Stimulated activated CD4-positive, alpha-beta T cell treated with anti-CD3 and anti-CD28 coated beads, Interleukin-12 subunit alpha, Interleukin-12 subunit beta, amount 100 ng/mL, for 4 hours (primary cell): ENCODE data around the gene TBL1XR1.

Experiments
- DNase-seq: peaks from one replicate; pipeline ENCODE4 v3.0.0-alpha.2; 2020

The TBL1XR1 gene

DNA sequence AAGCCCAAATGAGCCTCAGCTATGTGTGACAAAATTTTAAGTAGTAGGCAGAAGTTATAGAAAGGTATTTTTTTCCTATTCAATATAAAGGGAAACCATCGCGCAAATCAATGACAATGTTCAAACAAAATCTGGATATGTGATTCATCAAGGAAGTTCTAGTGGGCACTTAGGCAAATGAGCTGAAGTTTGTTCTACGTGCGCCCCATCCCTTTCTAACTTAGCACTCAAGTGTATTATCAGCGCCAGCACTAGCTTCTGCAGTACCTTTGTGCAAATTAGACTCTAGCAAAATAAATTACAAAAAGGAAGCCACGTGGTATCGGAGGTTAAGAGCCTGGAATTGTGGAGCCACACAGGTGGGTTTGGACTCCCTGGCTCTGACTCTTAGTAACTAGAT is 91.1 kb downstream of the TBL1XR1 start:
- no peak for DNase-seq

DNA sequence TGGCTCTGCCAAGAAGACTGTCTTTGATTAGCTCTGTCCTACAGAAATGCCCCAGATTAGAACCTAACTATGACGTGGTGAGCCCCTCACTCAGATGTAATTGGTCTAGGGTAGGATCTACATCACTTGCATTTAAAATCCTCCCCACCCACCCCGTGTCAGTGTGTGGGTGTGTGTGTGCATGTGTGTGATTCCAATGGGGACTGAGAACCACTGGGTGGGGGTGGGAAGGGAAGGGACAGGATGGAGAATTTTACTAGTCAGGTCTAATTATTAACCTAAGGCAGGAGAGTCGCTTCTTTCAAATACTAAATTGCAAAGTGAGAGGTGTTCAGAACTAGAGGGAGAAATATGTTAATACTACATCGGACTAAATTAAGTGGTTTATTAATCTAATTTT is 91.7 kb downstream of the TBL1XR1 start:
- no peak for DNase-seq

DNA sequence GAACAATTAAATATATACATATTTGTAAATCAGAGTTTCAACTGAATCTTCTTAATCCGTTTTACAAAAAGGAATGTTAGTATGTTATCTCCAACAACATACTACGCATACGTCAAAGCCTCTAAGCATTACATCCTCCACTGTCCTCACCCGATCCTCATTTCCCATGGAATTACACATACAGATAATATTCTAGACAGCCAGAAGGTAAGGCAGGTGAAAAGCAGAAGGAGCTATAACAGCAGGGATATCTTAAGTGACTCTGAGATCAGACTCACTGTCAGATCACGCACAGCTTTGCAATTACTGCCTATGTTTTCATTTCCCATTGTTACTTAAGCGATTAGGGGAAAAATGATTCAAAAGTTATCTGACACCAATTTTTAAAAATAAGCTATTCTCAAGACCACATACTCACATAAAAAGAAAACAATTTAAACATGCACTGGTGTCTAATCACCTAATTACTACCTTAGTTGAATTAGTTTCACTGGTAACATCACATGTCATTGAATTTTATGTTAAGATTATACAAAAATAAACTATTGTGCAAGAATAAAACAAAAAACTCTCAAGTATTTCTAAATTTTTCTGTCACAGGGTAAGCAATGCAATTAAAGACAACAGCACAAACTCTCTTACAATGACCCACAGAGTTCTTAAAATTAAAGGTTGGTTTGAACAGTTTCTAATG is 92.8 kb downstream of the TBL1XR1 start:
- DNase-seq: no peak

DNA sequence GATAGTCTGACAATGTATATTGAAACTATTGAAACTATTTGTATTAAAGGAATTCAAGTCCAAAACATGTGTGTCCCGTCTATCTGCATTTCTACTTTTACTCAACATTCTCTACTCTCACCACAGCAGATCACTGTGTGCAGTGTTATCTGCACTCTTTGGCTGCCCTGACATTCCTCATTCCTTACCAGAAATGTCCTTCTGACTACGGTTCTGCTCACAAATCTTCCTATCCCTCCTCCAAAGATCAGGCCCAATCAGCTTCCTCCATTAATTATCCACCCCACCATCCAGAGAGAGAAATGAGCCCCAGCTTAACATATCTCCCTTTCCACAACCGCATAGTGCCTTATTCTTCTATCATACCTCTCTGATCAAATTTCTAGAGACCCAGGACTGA is 94.7 kb downstream of the TBL1XR1 start:
- DNase-seq: no peak

DNA sequence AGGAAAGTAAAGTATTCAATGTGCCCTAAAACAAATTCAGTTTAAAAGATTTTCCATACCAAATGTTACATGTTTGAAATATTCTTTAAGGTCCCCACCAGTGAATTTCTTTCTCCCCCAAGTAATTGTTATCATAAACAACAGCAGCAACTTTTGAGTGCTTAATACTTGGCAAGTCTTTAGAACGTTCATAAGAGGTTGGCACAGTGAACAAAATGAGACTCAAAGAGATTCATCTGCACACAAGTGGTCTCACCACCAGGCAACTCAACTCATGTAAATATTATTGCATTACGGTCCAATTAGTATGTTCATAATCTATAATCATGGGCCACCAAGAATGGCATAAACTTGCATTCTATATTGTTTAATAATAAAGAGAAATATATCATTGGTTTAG is 98.7 kb downstream of the TBL1XR1 start:
- no peak for DNase-seq

DNA sequence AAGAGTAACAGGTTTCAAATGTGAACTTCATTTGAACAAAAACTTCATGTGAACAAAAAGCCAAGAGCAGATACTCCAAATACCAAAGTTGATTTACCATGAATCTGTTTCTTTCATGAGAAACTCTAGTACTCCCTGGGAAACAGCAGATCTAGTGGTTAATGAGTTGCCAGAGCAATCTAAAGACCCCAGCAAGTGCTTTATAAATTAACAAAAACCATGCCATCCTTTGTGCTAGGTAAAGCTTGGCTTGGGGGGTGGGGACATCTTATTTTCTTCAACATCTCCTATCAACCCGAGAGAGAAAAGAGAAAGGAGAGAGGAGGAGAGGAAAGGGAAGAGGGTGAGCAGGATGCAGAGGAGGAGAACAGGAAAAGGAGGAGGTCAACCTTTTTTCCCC is 100.7 kb downstream of the TBL1XR1 start:
- no peak for DNase-seq

DNA sequence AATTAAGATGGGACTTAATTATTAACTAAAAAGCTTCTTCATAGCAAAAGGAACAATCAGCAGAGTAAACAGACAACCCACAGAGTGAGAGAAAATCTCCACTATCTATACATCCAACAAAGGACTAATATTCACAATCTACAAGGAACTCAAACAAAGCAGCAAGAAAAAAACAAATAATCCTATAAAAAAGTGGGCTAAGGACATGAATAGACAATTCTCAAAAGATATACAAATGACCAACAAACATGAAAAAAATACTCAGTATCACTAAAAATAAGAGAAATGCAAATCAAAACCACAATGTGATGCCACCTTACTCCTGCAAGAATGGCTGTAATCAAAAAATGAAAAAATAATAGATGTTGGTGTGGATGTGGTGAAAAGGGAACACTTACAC is 103.3 kb downstream of the TBL1XR1 start:
- no peak for DNase-seq

DNA sequence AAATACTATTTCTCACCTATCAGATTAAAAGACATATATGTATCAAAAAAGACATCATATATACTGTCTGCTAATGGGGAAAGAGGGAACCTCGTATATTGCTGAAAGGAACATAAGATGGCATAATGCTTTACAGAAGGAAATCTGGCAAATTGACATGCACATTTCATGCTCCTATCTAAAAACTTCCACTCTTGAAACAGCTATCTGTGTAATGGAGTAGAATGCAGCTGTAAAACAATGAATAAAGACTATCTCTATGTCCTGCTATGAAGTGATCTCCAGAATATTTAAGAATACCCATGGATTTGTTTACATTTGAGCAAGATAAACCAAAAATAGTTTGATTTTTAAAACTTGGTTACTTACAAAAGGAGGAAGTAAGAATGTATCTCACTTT is 107.4 kb downstream of the TBL1XR1 start:
- DNase-seq: no peak

DNA sequence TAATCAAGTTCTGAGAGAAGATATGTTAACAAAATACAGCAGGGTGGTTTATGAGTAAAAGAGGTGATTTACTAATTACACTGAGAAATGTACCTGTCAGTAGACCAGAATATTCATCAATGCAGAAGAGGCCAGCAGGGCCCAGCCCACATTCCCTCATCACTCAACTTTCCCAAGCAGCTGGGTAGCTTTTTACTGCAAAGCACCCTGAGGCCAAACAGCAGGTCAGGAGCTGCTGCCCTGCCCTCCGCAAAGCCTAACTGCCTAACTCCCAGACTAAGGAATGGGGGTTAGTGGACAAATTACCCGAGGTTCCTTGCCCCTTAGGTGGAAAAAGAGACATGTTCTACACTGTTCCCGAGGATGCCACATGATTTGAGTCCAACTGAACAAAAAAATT is 108.2 kb downstream of the TBL1XR1 start:
- no peak for DNase-seq

DNA sequence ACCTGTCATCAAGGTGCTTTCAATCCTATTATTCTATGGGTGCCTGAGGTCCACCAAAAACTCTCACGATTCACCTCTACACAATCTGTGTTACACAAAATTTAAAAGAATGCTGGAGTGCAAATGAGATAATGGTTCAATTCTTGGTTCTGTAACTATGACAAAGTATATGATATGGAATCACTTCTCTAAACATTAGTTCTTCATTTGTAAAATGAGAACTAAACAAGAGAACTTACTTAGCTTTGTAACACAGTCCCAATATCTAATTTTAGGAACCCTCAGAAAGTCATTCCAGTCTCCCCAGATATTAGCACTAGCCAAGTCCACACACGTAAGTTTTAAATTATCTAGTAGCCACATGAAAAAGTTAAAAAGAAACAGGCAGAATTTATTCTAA is 111.5 kb downstream of the TBL1XR1 start:
- DNase-seq: no peak

DNA sequence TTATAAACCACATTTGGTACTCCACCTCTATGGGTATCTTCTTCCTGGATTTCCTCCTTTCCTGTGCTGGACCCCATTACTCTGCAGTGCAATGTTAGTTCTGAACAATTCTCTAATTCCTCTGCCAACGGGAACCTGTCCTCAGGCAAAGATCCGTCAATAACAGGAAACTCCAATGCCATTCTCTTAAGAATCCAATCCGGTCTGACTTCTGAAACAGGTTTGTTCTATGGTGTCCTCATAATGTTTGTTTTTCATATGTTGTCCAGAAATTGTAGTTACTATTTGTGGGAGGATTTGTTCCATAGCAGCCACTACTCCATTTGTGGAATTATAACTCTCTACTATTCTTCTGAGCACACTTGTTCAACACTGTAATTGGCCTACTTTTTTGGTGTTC is 112.7 kb downstream of the TBL1XR1 start:
- DNase-seq: no peak

DNA sequence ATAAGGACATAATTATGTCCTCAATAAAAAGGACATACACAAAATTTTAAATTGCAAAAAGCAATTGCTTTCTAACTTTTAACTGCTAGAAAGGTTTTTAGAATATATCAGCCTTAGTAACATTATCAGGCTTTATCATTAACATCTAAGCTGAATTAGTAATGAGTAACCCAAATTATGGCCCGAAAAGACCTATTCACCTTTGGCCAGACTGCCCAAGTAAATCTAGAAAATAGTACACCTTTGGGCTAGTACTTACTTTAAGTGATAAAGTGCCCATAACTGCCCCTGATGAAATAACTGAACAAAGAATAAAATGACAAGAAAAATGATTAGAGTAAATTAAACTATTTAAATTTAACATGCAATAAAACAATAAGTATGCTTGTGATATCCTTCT is 117.2 kb downstream of the TBL1XR1 start:
- DNase-seq: no peak

DNA sequence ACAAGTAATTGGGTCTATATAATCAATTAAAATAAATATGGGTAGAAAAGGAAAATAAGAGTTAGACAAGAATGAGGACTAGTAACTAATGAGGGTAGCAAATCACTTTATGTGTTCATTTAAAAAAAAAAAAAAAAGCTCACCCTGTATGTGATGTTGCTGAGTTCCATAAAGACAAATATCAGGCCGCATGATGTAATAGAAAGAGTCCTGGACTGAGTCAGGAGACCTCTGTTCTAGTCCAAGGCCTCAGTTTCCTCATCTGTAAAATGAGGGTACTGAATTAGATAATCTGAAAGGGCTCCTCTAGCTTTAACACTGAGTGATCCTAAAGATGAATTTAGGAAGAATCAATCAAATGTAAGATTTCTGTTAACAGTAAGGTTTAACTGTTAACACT is 117.6 kb downstream of the TBL1XR1 start:
- no peak for DNase-seq

DNA sequence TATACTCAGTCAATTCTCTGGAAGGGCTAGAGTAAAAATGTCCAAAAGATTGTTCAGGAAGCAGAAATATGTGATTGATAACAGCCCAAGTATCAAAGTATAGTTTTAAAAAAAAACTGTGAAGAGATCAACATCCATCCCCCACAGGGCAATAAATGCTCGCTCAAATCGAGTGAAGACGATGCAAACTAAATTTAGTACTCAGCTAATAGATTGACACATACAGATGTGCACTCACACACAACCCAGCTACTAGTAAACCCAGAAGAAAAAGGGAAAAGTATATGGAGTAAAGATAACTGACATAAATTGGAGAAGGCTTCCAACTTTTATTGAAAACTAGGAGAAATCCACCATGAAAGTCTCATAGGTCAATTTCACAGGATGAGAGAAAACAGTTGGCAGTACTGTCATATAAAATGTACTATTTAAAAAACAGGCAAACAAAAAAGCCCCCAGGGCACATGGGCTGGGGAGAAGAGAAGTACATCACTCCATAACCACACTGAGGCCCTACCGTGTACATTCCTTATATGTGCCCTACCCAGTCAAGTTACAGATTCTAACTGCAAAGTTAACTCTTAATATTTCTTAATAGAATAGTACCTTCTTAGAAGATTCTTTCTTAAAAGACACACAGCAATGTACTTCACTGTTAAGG is 125.7 kb downstream of the TBL1XR1 start:
- no peak for DNase-seq

DNA sequence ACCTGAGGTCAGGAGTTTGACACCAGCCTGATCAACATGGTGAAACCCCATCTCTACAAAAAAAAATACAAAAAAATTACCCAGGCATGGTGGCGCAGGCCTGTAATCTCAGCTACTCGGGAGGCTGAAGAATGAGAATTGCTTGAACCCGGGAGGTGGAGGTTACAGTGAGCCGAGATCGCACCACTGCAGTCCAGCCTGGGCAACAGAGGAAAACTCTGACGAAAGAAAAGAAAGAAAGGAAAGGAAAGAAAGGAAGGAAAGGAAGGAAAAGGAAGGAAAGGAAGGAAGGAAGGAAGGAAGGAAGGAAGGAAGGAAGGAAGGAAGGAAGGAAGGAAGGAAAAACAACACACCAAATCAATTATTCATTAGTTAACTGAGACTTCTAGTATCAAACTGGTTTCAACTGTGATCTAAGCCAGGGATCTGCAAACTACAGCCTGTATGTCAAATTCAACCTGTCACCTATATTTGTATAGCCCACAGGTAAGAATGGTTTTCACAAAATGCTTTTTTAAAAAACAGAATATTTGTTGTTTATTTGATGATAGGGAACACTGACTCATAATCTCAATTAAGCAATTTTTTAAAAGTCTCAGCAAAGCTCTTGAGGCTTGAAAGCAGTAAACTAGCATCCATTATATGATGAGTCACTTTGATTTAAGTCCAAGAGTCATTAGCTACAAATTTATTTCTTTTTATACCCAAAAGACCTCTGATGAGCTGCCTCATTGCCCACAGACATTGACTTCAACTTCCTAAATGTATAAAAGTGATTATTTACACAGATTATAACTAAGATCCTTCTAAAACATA is 127.6 kb downstream of the TBL1XR1 start:
- no peak for DNase-seq

DNA sequence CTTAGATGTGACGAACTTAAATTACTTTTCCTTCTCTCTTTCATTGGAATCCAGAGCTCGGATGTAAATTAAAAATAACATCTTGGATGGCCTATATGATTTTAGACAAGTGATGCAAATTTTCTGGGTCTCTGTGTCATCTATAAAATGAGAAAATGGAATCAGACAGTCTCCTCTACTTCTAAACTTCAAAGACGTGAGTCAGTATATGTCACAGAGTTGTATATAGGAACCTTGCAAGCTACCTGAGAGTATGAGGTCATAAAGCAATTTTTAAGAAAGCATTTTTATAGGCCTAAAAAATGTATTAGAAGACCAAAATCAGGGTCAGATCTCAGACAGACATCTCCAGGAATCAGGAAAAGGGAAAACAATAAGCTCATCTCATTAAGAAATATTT is 128.3 kb downstream of the TBL1XR1 start:
- DNase-seq: no peak

DNA sequence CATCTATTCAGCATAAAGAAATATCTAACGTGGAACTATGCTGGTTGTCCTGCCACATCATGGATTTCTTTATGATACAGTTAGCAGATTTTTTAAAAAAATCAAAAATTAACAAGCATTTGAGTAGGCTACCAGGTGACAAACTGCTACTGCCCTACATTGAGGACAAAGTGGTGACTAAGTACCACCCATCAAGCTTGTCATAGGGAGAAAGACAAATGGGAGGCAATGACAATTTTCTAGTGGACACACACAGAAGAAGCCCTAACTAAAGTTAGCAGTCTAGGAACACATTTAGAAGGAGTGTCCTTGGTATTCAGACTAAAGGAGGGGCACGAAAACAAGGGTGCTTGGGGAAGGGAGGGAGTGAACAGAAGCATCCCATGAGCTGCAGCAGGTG is 131.2 kb downstream of the TBL1XR1 start:
- DNase-seq: no peak

DNA sequence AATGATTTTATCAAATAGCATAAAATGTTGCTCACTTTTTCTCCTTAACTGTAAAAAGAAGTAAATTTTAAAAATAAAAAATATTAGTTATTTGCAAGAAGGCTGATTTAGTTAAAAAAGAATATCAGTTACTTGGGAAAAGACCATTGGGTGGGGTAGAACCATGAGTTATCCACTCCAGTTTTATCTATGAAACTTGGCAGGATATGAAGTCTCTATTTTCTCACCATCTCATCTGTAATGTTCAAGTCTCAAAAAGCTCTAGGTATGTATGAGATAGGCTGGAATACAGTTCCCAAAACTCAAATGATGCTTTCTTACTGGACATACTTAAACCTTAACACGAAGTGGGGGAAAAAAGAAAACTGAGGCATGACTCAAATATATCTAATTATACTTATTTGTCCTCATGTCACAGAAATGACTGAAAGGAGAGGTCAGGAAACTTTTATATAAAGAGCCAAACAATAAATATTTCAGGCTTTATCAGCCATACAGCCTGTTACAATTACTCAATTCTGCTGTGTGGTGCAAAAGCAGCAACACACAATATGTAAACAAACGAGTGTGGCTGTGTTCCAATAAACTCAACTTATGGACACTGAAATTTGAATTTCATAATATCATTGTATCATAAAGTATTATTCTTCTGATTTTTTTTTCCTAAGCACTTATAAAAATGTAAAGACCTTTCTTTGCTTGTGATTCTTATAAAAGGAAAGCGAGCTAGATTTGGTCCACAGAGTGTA is 131.8 kb downstream of the TBL1XR1 start:
- no peak for DNase-seq

DNA sequence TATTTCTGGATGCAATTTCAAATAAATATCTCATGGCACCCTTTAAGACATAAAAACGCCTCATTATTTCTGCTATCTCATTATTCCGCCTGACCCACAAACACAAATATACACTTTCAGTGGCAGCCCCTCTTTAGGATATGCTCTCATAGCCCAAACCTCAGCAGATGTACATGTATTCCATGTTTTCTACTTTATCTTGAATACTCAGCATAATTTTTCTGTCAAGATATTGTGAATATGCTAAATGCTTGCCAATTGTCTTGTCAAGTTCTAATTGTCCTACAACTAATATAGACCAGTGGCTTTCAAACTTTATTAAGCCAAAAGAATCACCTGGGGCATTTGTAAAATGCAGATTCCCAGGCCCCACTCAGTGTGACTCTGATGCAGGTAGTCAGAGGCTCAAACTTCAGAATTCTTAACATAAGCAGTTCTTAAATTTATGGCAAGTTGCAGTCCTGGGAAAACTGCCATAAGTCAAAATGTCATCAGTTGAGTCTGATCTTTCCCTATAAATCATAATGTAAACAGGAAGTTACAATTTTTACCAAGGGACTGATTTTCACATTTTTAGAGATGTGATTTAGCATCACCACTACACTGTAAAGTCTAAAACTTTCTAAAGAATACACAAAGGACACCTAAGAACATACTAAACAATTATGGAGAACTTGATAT is 135.1 kb downstream of the TBL1XR1 start:
- DNase-seq: no peak

DNA sequence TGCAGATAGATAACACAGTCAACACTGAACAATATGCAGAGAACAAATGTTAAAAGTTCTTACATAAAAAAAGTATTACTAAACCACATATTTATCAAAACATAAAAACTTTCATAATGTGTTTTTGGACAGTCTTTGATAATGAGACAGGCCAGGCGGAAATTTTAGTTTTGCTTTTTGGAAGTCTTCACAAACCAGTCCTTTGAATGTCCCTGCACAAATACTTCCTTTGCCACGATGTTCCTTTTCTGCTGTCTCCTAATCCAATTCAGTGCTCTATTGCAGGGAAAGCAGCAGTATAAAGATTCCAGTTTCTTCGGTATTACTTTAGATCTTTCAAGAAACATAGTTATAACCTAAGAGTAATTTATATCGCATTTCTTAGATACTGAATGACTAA is 135.9 kb downstream of the TBL1XR1 start:
- no peak for DNase-seq

DNA sequence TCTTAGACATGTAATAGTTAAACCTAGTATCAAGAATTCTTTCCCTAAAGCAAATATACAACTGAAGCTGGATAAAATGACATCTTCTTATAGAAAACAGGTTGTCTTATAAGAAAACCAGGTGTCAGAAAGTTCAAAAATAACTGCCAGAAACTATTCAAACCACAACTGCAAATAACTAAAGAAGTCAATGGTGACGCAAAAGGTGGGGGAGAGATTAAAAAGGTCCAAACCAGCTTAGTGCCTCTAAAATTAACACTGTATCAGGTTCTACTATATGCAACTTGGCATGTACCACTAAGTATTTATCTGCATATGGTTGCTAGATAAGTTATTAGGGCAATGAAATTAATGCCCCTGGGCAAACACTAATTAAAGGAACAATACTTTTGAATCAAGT is 136.8 kb downstream of the TBL1XR1 start:
- no peak for DNase-seq

DNA sequence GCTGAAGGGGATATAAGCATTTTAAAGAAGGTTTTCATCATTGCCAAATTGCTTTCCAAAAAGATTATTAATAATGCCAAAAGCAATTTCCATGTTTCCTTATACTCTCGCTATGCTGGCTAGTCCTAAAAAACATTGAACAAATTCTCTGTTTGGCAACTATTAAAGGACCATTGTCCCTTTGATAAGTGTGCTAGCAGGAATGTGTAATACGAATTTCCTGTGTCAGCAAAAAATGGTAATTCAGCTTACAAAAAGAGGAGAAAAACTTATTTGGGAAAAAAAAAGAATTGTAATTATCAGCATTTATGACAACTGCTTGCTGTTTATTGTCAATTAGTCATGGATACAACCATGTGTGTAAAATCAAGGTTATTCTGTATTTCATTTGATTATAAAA is 138.6 kb downstream of the TBL1XR1 start:
- no peak for DNase-seq

DNA sequence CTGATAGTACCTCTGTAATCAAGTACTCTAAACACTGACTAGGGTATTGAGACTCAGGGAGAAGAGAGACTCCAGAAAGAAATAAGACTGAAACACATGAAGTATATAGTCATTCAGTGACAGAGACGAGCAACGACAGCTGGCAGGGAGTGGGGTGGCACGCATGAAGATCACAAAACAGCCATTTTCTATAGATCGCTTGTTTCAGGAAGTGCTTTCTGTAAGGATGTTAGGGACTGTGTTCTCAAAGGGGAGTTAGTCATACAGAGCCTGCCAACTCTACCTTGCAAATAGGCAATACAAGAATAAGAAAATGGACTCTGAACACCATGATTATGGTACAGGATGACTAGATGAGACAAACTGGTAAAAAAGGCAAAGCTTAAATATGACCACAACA is 139.5 kb downstream of the TBL1XR1 start:
- DNase-seq: peak; percentile 30
